Hepatic stellate cell (primary cell): ENCODE results near the gene SLC34A1.
A peak's percentile ranks its signal among the peaks of the same experiment; 100 is the strongest.

Source experiments
- DNase-seq: peaks from one replicate; pipeline ENCODE4 v3.0.0; 2011; ENCODE audit warnings: low spot score

The SLC34A1 gene

GRCh38 chr5:177446200-177447065, 62.2 kb downstream of the SLC34A1 start, which contains the start of gene PRR7:
PRR7 (plus strand) TSS chr5:177446814; CDS start chr5:177455068, 8,254 bp downstream.
- peak; percentile 95 for DNase-seq

- peak; percentile 70 for DNase-seq
These were observed 62.9 kb downstream of the SLC34A1 start for GRCh38 chr5:177447066-177447610.

- DNase-seq, result peak; percentile 72
These were observed 63.5 kb downstream of the SLC34A1 start for GRCh38 chr5:177447611-177448243.
